HG03064 (cell line): ENCODE data around the gene TOPBP1.
"Not testable (repeated sequence)": the region's sequence is repeated elsewhere in the genome, so short reads cannot be mapped to it uniquely, and the experiment has no call there.

Source experiments
- ATAC-seq: cut with Tn5 transposase; IDR thresholded peaks from one replicate; pipeline ENCODE4 v1.9.1; 2021; ENCODE audit warnings: low read depth; ENCODE audit not compliant: unreplicated experiment

The TOPBP1 gene

DNA sequence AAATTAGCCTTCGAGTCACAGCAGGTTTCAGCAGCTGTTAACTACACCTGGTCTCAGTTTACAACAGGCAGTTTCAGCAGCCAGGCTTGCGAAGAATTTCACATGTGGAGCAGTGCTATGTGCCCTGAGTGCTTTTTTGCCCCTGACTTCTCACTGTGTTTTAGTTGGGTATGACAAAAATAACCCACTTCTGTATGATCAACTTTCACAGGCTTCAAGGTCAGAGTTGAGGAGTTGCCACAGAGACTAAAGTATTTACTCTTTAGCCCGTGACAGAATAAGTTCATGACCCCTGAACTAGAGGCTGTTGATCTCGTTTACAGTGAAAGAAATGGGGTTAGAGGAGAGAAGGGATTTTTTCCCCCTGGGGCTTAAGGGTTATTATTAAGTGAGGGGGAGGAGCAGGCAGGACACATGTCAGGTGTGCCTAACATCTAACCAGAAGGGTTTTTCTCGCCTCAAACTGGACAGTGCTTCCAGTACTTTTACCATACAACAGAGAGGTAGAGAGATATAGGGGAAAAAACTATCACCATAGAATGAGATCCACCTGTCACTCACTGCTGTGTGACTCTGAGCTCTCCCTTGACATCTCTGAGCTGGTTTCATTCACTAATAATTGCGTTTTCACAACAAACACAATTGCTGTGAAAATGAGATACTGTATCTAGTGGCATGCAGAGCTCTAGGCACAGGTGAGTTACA, 14.0 kb upstream of the TOPBP1 start:
- ATAC-seq: no peak

DNA sequence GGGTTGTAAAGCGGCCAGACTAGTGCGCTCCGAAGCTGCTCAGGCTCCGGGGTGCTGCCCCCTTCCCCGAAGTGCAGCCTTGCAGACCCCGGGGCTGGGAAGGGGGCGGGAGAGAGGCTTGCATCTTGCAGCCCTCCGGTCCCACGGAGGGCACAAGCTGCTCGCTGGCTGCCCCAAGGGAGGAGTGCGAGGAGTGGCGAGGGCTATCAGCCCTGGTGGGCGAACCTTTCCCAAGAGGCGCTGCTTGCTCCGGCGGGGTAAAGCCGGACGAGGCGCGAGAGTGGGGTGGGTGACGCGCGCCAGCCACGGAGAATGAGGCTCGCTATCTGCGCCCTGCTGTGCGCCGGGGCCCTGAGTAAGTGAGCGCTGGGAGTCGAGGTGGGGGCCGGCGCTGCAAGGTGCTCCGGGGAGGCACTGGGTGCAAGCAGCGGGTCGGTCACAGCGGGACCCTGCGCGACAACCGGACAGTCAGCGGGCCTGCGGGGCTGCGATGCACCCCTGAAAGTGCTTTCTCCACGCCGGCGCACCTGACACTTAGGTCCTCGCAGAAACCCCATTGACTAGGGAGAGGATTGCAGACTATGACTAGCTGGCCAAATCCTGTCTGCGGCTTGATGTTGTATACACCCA, 12.7 kb upstream of the TOPBP1 start:
- ATAC-seq: no peak

- ATAC-seq: no peak
Observed at GRCh38 chr3:133673746-133674145, 12.0 kb upstream of the TOPBP1 start.

DNA sequence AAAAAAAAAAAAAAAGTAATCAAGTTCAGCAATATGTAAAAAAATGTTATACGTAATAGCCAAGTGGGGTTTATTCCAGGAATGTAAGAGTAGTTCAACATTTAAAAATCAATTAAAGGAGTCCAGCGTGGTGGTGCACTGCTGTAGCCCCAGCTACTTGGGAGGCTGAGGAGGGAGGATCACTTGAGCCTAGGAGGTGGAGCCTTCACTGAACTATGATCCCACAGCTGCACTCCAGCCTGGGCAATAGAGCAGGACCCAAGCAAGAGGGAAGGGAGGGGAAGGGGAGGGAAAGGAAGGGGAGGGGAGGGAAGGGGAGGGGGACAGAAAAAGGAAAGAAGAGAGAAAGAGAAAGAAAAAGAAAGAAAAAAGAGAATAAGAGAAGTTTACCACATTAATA, 10.7 kb upstream of the TOPBP1 start:
- no peak for ATAC-seq

DNA sequence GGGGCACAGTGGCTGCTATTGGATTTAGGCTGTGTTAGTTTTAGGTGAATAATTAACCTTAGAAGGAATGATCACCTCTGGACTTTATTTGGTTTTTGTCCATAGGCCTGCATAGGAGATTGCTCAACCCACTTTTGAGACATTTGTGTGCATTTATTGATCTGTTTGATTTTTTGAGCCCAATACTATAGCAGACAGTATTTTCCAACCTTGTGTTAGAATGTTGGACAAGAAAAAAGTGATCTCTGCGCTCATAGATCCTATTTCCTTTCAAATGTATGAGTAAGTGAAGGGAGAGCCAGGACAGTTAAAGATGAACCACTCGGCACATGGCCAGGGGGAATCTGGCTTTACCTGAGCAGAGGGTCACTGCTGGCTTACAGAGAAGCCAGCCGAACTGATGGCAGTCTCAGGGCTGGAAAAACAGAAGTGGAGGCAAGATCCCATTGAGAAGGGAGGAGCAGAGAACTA, 8.8 kb upstream of the TOPBP1 start:
- no peak for ATAC-seq

GRCh38 chr3:133669949-133670524, 8.3 kb upstream of the TOPBP1 start:
- ATAC-seq: no peak

DNA sequence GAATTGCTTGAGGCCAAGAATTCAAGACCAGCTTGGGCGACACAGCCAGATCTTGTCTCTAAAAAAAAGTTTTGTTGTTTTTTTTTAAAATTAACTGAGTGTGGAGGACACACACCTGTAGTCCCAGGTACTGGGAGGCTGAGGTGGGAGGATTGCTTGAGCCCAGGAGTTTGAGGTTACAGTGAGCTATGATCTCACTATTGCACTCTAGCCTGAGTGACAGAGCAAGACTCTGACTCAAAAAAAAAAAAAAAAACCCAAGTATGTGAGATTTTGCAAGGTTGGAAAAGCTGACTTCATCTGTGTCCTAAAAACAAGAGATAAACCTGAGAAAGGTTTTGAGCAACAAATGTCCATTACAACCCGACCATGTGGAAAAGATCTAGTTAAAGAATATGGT, 5.4 kb upstream of the TOPBP1 start:
- ATAC-seq: no peak

DNA sequence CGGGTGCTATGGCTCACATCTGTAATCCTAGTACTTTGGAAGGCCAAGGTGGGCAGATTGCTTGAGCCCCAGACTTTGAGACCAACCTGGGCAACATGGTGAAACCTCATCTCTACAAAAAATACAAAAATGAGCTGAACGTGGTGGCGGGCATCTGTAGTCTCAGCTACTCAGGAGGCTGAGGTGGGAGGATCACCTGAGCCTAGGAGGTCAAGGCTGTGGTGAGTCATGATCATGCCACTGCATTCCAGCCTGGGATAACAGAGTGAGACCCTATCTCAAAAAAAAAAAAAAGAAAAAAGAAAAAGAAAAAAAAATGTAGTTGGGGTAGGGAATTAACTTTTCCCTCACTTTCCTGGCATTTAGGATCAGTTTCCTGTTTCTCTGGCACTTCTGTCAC, 3.4 kb upstream of the TOPBP1 start:
- ATAC-seq: not testable (repeated sequence)

DNA sequence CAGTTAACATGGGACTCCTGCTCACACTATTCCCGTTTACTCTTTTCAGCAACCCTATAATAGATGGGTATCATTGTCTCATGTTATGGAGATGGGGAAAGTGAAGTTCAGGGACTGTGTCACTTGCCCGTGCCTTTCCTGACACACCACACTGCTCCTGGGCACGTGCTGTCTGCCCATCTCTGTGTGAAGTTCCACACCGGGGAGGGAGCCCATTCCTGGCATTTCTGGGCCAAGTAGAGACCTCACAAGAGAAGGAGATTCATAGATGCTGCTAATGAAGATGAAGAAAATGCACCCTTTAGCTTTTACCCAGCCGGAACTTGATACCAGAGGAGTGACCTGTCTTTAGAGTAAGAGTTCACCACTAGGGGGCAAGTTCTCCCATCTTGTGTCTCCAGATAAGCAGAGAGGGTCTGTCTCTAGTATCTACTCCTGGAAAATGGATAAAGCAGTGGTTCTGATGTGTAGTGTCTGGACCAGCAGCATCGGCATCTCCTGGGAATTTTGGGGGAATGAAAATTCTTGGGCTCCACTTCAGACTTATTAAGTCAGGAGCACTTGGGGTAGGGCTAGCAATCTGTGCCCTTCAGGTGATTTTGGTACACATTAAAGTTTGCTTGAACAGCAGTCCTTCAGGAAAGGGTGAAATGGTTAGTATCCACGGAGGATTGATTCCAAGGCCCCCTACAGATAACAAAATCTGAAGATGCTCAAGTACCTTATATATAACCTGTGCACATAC, 2.0 kb upstream of the TOPBP1 start:
- peak; percentile 49 for ATAC-seq

DNA sequence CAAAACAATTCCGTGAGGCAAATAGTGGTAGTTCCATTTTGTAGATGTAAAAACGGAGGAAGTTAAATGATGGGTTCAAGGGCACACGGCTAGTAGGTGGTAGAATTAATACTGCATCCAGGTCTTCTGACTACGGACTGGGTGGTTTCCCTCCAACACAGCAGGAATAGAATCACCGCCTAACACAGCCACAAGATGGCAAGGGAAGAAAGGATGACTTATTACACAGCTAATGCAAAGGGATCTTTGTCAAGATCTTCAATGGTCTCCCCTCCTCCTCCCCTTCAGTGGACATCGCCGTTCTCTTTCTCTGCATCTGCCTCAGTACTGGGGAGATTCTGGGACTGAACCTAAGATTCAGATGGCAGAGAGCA, 524 bp upstream of the TOPBP1 start:
- ATAC-seq: peak; percentile 39

- no peak for ATAC-seq
Observed at GRCh38 chr3:133659806-133660205, 1.9 kb downstream of the TOPBP1 start.

DNA sequence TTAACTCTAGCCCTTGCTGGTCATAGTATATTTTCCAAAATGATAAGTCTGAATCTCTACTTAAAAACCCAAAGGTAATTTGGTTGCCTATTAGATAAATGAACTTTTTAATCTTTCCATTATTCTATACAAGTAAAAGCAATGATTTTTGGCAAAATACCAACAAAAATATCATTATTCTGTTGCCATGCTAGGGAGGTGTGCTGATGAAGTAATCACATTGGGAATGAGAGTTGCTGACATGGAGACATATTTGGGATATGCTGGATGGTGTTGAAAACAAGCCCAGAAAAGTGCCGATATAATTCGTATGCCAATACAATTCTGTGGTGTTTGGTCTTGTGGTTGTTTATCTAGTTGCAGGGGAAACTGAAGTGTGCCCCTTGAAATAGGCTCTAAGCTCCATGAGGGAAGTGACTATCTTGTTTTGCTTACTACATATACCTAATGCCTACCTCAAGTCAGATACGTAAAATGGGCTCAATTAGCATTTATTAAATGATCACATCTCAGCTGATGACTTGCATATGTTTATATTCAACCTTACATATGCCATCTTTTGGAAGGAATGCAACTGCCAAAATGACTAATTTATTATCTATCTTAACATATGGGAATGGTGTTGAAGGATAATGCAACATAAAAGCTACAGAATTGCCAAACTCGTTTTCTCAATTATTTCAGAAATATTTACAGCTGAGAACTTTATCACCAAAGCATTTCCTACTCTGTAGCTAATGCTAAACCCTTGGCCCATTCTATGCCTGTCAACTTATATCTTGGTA, 5.8 kb downstream of the TOPBP1 start:
- ATAC-seq: no peak

DNA sequence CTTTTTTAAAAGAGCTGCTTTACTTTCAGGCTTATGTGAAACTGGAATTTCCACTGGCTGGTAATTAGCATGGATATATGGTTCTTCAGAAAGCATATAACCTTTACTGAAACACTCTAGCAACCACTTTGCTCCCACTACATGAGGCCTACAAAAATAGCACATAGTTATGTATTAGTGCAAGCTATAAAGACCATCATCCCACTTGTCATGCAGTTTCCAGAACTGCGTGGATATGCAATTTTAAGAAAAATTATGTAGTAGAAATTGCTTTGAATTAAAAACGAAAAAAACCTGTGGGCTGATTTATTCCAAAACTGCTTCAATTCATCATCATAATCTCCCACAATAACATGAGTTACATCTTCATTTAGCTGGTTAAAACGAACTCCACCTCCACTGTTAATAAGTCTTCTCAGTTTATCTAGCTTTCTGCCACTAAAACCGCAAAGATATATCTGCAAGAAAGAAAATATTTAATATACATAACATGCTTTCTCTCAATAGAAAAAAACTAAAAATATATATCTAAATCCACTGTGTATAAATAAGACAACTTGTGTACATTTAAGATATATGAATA, 12.2 kb downstream of the TOPBP1 start:
- ATAC-seq: no peak

DNA sequence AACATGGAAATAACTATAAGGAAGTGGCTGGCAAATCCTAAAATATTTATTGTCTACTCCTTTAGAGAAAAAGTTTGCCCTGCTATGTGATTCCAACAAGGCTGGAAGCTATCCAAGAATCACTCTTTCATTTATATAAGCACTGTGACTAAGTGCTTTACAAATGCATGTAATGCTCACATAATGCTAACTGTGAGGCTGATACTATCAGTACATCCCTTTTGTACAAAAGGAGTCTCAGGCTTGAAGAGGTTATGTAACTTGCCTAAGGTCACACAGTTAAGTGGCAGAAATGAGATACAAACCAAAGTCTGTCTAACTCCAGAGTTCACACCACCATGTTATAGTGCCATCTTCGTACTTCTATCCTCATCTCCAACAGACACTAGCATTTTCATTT, 17.0 kb downstream of the TOPBP1 start:
- no peak for ATAC-seq

DNA sequence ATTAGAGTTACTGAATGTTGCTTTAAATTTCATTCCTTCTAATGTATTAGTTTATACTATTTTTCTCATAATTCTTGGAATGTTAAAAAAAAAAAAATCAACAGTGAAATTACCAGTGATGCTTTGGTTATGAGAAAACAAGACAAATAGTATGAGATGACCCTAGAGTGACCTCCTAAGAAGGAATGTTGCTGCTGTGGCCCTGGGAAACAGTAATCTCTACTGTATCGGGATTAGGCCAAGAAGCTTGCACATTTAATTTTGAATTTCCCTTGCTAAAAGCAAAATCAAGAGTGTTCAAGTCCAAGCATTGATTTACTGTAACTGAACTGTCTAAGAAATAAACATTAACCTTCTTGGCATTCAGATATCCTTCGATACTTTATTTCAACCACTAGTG, 18.1 kb downstream of the TOPBP1 start:
- no peak for ATAC-seq

DNA sequence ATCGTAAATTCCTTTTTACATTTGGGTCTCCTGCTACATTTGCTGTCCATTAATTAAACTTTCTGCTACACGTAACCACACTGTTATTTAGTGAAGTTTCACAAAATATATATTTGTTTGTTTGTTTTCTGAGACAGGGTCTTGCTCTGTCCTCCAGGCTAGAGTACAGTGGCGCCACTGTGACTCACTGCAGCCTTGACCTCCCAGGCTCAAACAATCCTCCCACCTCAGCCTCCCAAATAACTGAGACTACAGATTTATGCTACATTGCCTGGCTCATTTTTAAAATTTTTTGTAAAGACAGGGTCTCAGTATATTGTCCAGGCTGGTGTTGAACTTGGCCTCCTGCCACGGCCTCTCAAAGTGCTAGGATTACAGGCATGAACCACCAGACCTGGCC, 20.5 kb downstream of the TOPBP1 start:
- ATAC-seq: no peak

- no peak for ATAC-seq
Observed at GRCh38 chr3:133633439-133633838, 28.3 kb downstream of the TOPBP1 start.

GRCh38 chr3:133629146-133629545, 32.6 kb downstream of the TOPBP1 start:
- no peak for ATAC-seq

- no peak for ATAC-seq
Observed at GRCh38 chr3:133627789-133628188, 34.0 kb downstream of the TOPBP1 start.

GRCh38 chr3:133620066-133620784, 41.5 kb downstream of the TOPBP1 start:
- ATAC-seq: peak; percentile 100
